Measurements from ENCODE around the gene ARHGAP12.

GRCh38 chr10:31816318-31816717, 112.3 kb downstream of the ARHGAP12 start:
- TF ChIP-seq ZNF677 (tag by site-specific recombination; IDR thresholded peaks at IDR 0.05) (no peak), CTCF (tag by site-specific recombination; IDR thresholded peaks at IDR 0.05) (no peak), ZNF513 (tag by site-specific recombination; IDR thresholded peaks at IDR 0.05) (no peak), ZNF792 (tag by site-specific recombination; IDR thresholded peaks at IDR 0.05) (no peak)
